Glomerular endothelial cell (primary cell): Measurements from ENCODE around the gene CSNK1G1. TPM values are rescaled to one million over a fixed set of nuclear protein-coding genes. Genes with fewer than 3 reads are reported as not detected.
A peak's percentile ranks its signal among the peaks of the same experiment; 100 is the strongest.
"Not testable (repeated sequence)": the region's sequence is repeated elsewhere in the genome, so short reads cannot be mapped to it uniquely, and the experiment has no call there.

Experiments used
- DNase-seq: peaks from one replicate; pipeline ENCODE4 v3.0.0-alpha.2; 2011; ENCODE audit warnings: low read depth, low spot score; ENCODE audit errors: extremely low read depth
- total RNA-seq: library from RNA; depleted of rRNA; stranded (reverse); fragments of >200 nt; gene quantifications from 2 replicates; pipeline ENCODE4 v1.2.3, GENCODE V29; 2015

CSNK1G1 gene
- total RNA-seq, 1 donor from 2014 or later = 27.2 TPM

- DNase-seq = no peak
Observed at GRCh38 chr15:64288999-64289398, 67.0 kb downstream of the CSNK1G1 start.

- DNase-seq = no peak
Observed at GRCh38 chr15:64288577-64288976, 67.4 kb downstream of the CSNK1G1 start.

GRCh38 chr15:64287953-64288352 is 68.0 kb downstream of the CSNK1G1 start:
- DNase-seq = no peak

GRCh38 chr15:64286473-64286872 is 69.5 kb downstream of the CSNK1G1 start:
- DNase-seq = no peak

- no peak for DNase-seq
Observed at GRCh38 chr15:64285871-64286270, 70.1 kb downstream of the CSNK1G1 start.

GRCh38 chr15:64285150-64285549 is 70.8 kb downstream of the CSNK1G1 start:
- no peak for DNase-seq

- DNase-seq = no peak
Observed at GRCh38 chr15:64284042-64284441, 71.9 kb downstream of the CSNK1G1 start.

GRCh38 chr15:64282701-64283100 is 73.3 kb downstream of the CSNK1G1 start:
- DNase-seq = no peak

- DNase-seq = no peak
Observed at GRCh38 chr15:64279131-64279530, 76.8 kb downstream of the CSNK1G1 start.

GRCh38 chr15:64275934-64276333 is 80.0 kb downstream of the CSNK1G1 start:
- DNase-seq = no peak

GRCh38 chr15:64274341-64274950 is 81.5 kb downstream of the CSNK1G1 start:
- DNase-seq = no peak

GRCh38 chr15:64267331-64267973 is 88.5 kb downstream of the CSNK1G1 start:
- DNase-seq = no peak

- DNase-seq = not testable (repeated sequence)
Observed at GRCh38 chr15:64265188-64265587, 90.8 kb downstream of the CSNK1G1 start.

- no peak for DNase-seq
Observed at GRCh38 chr15:64264502-64264901, 91.5 kb downstream of the CSNK1G1 start.

- no peak for DNase-seq
Observed at GRCh38 chr15:64263567-64263966, 92.4 kb downstream of the CSNK1G1 start.

- no peak for DNase-seq
Observed at GRCh38 chr15:64256051-64256450, 99.9 kb downstream of the CSNK1G1 start.

- no peak for DNase-seq
Observed at GRCh38 chr15:64251658-64252057, 104.3 kb downstream of the CSNK1G1 start.

GRCh38 chr15:64251121-64251520 is 104.9 kb downstream of the CSNK1G1 start:
- DNase-seq = no peak

- DNase-seq = no peak
Observed at GRCh38 chr15:64249883-64250575, 105.9 kb downstream of the CSNK1G1 start.

GRCh38 chr15:64249406-64249805 is 106.6 kb downstream of the CSNK1G1 start:
- DNase-seq = no peak

GRCh38 chr15:64247906-64248541 is 107.9 kb downstream of the CSNK1G1 start:
- peak; percentile 91 for DNase-seq

GRCh38 chr15:64247535-64247905 is 108.5 kb downstream of the CSNK1G1 start:
- no peak for DNase-seq
